ENCODE results near the gene DUSP16.
"Not testable (repeated sequence)": the region's sequence is repeated elsewhere in the genome, so short reads cannot be mapped to it uniquely, and the experiment has no call there.

Gene DUSP16

DNA sequence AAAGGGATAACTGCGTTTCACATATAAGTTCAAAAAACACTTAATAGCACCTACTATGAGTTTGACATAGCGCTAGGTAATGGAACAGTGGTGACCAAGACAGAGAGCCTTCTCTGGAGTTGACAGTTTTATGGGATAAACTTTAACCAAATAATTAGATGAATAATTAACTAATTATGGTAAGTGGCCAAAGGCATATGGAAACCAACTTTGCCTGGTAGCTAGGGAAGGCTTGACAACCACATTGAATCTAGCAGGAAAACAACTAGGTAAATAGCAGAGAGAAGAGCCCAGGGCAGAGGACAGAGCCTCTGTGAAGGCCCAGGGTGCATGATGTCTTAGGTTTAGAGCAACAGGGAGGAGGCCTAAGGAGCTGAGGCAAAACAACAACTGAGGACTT is 52.1 kb downstream of the DUSP16 start:
- Histone ChIP-seq H3K9ac (ENCODE audit: low read length) (no peak overlapping the region), H3K4me3 (ENCODE audit: low read length) (no peak overlapping the region), H3K27me3 (ENCODE audit: control insufficient read depth, insufficient read depth, low read length) (no peaks in the 10 kb centered on the region), H3K9me3 (ENCODE audit: control insufficient read depth, low read length) (no peaks in the 10 kb centered on the region), H3K4me1 (ENCODE audit: control insufficient read depth, insufficient read depth, low read length) (peaks cover 10% of the 10 kb centered on the region), H3K36me3 (ENCODE audit: control insufficient read depth, insufficient read depth, low read length) (no peaks in the 10 kb centered on the region)

DNA sequence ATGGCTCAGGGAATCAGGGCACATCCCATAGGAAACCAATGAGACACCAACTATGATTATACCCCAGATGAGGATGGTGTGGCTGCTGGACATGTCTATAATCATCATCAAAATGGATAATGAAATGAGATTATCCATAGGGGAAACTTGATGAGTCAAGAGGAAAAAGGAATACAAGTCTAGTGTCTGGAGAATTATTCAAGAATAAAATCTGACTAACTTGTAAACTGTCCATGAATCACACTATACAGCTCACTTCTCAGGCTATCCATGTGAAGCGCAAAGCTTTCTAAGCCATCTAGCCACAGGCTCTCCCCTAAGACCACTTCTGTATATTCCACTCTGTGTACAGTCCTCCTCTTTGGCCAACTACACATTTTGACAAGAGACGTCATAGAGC is 52.5 kb downstream of the DUSP16 start:
- Histone ChIP-seq H3K4me1 (ENCODE audit: control insufficient read depth, insufficient read depth, low read length) (peaks cover 12% of the 10 kb centered on the region), H3K9ac (ENCODE audit: low read length) (no peak overlapping the region), H3K36me3 (ENCODE audit: control insufficient read depth, insufficient read depth, low read length) (no peaks in the 10 kb centered on the region), H3K4me3 (ENCODE audit: low read length) (no peak overlapping the region), H3K9me3 (ENCODE audit: control insufficient read depth, low read length) (no peaks in the 10 kb centered on the region), H3K27me3 (ENCODE audit: control insufficient read depth, insufficient read depth, low read length) (no peaks in the 10 kb centered on the region)

GRCh38 chr12:12508612-12509011 is 54.1 kb downstream of the DUSP16 start:
- no peaks in the 10 kb centered on the region for H3K27me3 ChIP-seq (ENCODE audit: control insufficient read depth, insufficient read depth, low read length)
- peaks cover 15% of the 10 kb centered on the region for H3K4me1 ChIP-seq (ENCODE audit: control insufficient read depth, insufficient read depth, low read length)
- no peak overlapping the region for H3K9ac ChIP-seq (ENCODE audit: low read length)
- H3K4me3 ChIP-seq (ENCODE audit: low read length) = no peak overlapping the region
- no peaks in the 10 kb centered on the region for H3K9me3 ChIP-seq (ENCODE audit: control insufficient read depth, low read length)
- no peaks in the 10 kb centered on the region for H3K36me3 ChIP-seq (ENCODE audit: control insufficient read depth, insufficient read depth, low read length)

- Histone ChIP-seq H3K36me3 (ENCODE audit: control insufficient read depth, insufficient read depth, low read length) (no peaks in the 10 kb centered on the region), H3K9ac (ENCODE audit: low read length) (no peak overlapping the region), H3K4me3 (ENCODE audit: low read length) (no peak overlapping the region), H3K4me1 (ENCODE audit: control insufficient read depth, insufficient read depth, low read length) (peaks cover 15% of the 10 kb centered on the region), H3K27me3 (ENCODE audit: control insufficient read depth, insufficient read depth, low read length) (no peaks in the 10 kb centered on the region), H3K9me3 (ENCODE audit: control insufficient read depth, low read length) (no peaks in the 10 kb centered on the region)
Measured at GRCh38 chr12:12507121-12507520, 55.5 kb downstream of the DUSP16 start.

- Histone ChIP-seq H3K27me3 (ENCODE audit: control insufficient read depth, insufficient read depth, low read length) (no peaks in the 10 kb centered on the region), H3K4me3 (ENCODE audit: low read length) (no peak overlapping the region), H3K9ac (ENCODE audit: low read length) (no peak overlapping the region), H3K36me3 (ENCODE audit: control insufficient read depth, insufficient read depth, low read length) (no peaks in the 10 kb centered on the region), H3K9me3 (ENCODE audit: control insufficient read depth, low read length) (no peaks in the 10 kb centered on the region), H3K4me1 (ENCODE audit: control insufficient read depth, insufficient read depth, low read length) (peaks cover 21% of the 10 kb centered on the region)
Measured at GRCh38 chr12:12506496-12506890, 56.2 kb downstream of the DUSP16 start.

GRCh38 chr12:12505544-12506495 is 56.8 kb downstream of the DUSP16 start:
- H3K4me1 ChIP-seq (ENCODE audit: control insufficient read depth, insufficient read depth, low read length) = peaks cover 26% of the 10 kb centered on the region
- H3K4me3 ChIP-seq (ENCODE audit: low read length) = no peak overlapping the region
- no peaks in the 10 kb centered on the region for H3K36me3 ChIP-seq (ENCODE audit: control insufficient read depth, insufficient read depth, low read length)
- no peaks in the 10 kb centered on the region for H3K27me3 ChIP-seq (ENCODE audit: control insufficient read depth, insufficient read depth, low read length)
- no peaks in the 10 kb centered on the region for H3K9me3 ChIP-seq (ENCODE audit: control insufficient read depth, low read length)
- no peak overlapping the region for H3K9ac ChIP-seq (ENCODE audit: low read length)

DNA sequence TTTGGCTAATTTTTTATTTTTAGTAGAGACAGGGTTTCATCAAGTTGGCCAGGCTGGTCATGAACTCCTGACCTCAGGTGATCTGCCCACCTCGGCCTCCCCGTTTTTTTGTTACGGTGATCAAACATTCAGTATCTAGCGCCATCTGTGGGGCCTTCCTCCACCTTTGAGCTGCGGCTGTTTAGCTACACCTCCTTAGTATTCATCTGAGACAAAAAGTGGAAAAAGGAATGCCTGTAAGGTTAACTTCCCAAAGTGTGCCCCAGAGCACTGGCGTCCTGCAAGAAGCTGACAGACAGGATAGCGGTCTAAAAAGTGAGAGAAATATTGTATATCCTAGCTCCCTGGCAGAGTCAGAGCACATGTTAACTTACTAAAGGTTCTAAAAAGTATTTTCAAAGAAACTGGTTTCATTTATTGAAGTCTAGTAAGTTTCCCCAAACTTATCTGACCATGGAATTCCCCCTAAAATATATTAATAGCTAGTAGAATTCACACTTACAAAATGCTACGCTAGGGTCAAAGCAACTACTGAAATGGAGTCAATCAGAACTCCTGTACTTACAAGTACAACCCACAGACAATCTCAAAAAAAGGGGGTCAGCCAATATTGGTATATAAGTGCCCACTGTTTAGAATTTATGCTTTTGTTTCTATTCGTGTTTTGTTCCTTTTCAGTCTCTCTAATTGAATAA is 59.1 kb downstream of the DUSP16 start:
- H3K27me3 ChIP-seq (ENCODE audit: control insufficient read depth, insufficient read depth, low read length) = no peaks in the 10 kb centered on the region
- no peaks in the 10 kb centered on the region for H3K36me3 ChIP-seq (ENCODE audit: control insufficient read depth, insufficient read depth, low read length)
- H3K4me1 ChIP-seq (ENCODE audit: control insufficient read depth, insufficient read depth, low read length) = peaks cover 33% of the 10 kb centered on the region
- H3K9me3 ChIP-seq (ENCODE audit: control insufficient read depth, low read length) = no peaks in the 10 kb centered on the region
- no peak overlapping the region for H3K9ac ChIP-seq (ENCODE audit: low read length)
- no peak overlapping the region for H3K4me3 ChIP-seq (ENCODE audit: low read length)

GRCh38 chr12:12502815-12503151 is 59.9 kb downstream of the DUSP16 start:
- H3K9ac ChIP-seq (ENCODE audit: low read length) = no peak overlapping the region
- H3K27me3 ChIP-seq (ENCODE audit: control insufficient read depth, insufficient read depth, low read length) = no peaks in the 10 kb centered on the region
- H3K9me3 ChIP-seq (ENCODE audit: control insufficient read depth, low read length) = no peaks in the 10 kb centered on the region
- H3K4me3 ChIP-seq (ENCODE audit: low read length) = no peak overlapping the region
- H3K36me3 ChIP-seq (ENCODE audit: control insufficient read depth, insufficient read depth, low read length) = no peaks in the 10 kb centered on the region
- peaks cover 33% of the 10 kb centered on the region for H3K4me1 ChIP-seq (ENCODE audit: control insufficient read depth, insufficient read depth, low read length)

DNA sequence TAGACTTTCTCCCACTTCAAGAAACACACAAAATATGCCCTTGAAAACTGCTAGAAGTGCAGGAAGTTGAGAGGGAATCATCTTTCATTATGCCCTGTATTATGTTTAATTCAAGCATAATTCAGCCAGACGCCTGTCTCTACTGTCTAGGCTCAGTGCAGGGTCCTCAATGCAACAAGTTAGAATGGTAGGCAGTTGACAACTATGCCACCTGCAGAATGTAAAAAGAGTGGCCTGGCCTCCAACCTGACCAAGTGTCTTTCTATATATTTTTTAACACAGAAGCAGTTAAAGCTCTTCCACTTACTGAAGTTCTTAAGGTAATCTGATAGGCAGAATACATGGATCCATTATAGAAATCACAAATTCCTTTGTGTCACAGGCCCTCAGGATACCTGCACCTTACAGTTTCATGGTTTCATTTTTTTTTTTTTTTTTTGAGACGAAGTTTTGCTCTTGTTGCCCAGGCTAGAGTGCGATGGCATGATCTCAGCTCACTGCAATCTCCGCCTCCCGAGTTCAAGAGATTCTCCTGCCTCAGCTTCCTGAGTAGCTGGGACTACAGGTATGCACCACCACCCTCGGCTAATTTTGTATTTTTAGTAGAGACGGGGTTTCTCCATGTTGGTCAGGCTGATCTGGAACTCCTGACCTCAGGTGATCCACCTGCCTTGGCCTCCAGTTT is 60.4 kb downstream of the DUSP16 start:
- peaks cover 33% of the 10 kb centered on the region for H3K4me1 ChIP-seq (ENCODE audit: control insufficient read depth, insufficient read depth, low read length)
- H3K9ac ChIP-seq (ENCODE audit: low read length); H3K9me3 ChIP-seq (ENCODE audit: control insufficient read depth, low read length): not testable (repeated sequence)

GRCh38 chr12:12501121-12501520 is 61.5 kb downstream of the DUSP16 start:
- H3K27me3 ChIP-seq (ENCODE audit: control insufficient read depth, insufficient read depth, low read length) = no peaks in the 10 kb centered on the region
- H3K4me1 ChIP-seq (ENCODE audit: control insufficient read depth, insufficient read depth, low read length) = peaks cover 26% of the 10 kb centered on the region
- H3K9me3 ChIP-seq (ENCODE audit: control insufficient read depth, low read length) = no peaks in the 10 kb centered on the region
- H3K9ac ChIP-seq (ENCODE audit: low read length) = no peak overlapping the region
- no peak overlapping the region for H3K4me3 ChIP-seq (ENCODE audit: low read length)
- no peaks in the 10 kb centered on the region for H3K36me3 ChIP-seq (ENCODE audit: control insufficient read depth, insufficient read depth, low read length)

More for the DNA sequence above, 60.4 kb downstream of the DUSP16 start:
- H3K4me3 ChIP-seq (ENCODE audit: low read length); H3K36me3 ChIP-seq (ENCODE audit: control insufficient read depth, insufficient read depth, low read length); H3K27me3 ChIP-seq (ENCODE audit: control insufficient read depth, insufficient read depth, low read length): not testable (repeated sequence)

- H3K36me3 ChIP-seq (ENCODE audit: control insufficient read depth, insufficient read depth, low read length) = no peaks in the 10 kb centered on the region
- H3K4me3 ChIP-seq (ENCODE audit: low read length) = no peak overlapping the region
- no peak overlapping the region for H3K9ac ChIP-seq (ENCODE audit: low read length)
- no peaks in the 10 kb centered on the region for H3K27me3 ChIP-seq (ENCODE audit: control insufficient read depth, insufficient read depth, low read length)
- H3K4me1 ChIP-seq (ENCODE audit: control insufficient read depth, insufficient read depth, low read length) = peaks cover 20% of the 10 kb centered on the region
- H3K9me3 ChIP-seq (ENCODE audit: control insufficient read depth, low read length) = no peaks in the 10 kb centered on the region
Measured at GRCh38 chr12:12499909-12500604, 62.6 kb downstream of the DUSP16 start.

Data from mucosa of stomach (tissue), 1 donor.